ENCODE data around the gene SRGAP3.

The SRGAP3 gene

DNA sequence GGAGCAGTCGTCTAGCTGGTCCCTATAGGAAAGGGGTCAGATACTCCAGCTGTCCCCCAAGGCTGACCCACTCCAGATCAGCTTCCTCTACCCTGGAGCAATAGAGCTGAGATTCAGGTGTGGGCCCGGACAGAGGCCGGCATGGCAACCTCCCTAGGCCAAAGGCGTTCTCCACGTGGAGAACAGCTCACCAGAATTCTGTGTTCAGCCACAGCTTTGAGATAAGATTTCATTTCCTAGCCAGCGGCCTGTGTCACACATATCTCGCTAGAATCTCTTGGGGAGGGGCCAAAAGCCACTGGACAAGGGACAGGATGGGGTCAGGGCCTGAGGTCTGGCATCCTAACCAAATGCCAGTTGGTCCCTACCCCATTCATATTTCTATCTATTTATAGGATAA lies 20.1 kb downstream of the SRGAP3 start:
- in situ Hi-C loops (cut with MboI; ENCODE audit: low sequenced_read_pairs), result no loop called here

DNA sequence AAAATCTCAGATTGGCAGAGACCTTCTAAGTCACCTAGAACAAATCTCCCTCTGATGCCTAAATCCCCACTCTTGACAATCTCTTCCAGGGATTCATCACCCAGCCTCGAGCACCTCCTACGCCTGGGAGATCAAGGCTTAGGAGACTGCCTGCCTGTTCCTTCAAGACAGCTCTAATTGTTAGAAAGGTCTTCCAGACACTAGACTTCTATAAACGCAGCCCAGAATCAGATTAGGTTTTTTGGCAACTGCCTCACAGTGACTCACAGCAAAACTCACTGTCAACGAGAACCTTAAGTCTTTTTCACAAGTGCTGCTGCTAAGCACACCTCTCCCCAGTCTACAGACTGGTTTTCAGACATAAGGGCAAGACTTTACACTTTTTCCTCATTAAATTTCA lies 23.1 kb downstream of the SRGAP3 start:
- in situ Hi-C loops (cut with MboI; ENCODE audit: low sequenced_read_pairs), result no loop called here

DNA sequence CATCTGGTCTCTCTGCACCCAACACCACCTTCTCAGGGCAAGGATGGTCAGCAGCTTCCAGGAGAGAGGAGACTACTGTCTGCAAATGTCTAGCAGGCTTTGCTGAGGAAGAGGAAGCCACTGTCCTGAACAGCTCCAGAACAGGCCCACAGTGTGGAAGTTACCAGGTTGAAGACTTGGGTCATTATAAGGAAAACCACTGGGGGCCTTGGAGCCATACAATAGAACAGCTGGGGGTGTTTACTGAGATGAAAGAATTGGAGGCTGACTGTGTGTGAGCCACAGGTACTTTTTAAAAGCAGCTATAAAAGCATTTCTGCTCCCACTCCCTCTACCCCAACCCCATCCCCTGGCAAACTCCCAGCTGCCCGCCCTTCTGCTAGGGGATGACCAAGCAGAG lies 24.2 kb downstream of the SRGAP3 start:
- in situ Hi-C loops (cut with MboI; ENCODE audit: low sequenced_read_pairs), result no loop called here

DNA sequence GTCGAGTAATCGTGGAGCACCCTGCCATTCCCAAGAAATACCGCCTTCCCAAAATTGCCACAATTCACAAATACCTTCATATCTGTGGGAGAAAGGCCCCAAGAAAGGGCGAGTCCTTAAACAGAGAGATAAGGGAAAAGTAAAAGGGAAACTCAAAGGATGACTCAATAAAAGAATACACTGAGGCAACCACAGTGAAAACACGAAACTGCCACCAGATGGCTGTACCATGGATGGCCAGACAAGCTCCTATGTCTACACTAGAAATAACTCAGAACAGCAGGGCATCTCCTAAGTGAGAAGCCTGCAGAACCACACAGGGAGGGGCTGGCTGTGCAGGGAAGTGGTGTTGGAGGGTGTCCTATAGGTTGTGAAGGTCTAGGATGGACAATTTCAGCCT lies 25.0 kb downstream of the SRGAP3 start:
- in situ Hi-C loops (cut with MboI; ENCODE audit: low sequenced_read_pairs), result no loop called here

DNA sequence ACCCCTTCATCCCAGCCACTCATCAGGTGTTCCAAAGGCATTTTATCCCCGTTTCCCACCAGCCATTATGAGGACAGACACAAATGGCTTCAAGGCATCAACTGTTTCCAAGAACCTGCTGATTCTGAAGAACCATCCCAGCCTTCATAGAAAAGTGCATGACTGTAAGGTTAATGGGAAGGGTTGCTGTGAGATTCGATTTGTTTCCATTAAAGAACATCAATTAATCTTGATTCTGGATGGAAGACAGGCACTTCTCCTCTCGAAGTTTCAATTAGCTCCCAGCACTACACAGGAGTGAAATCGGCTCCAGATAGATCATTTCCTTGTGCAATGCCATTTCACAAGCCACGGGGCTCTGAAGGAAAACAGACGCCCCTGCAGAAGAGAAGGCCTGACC lies 25.8 kb downstream of the SRGAP3 start:
- in situ Hi-C loops (cut with MboI; ENCODE audit: low sequenced_read_pairs), result no loop called here

DNA sequence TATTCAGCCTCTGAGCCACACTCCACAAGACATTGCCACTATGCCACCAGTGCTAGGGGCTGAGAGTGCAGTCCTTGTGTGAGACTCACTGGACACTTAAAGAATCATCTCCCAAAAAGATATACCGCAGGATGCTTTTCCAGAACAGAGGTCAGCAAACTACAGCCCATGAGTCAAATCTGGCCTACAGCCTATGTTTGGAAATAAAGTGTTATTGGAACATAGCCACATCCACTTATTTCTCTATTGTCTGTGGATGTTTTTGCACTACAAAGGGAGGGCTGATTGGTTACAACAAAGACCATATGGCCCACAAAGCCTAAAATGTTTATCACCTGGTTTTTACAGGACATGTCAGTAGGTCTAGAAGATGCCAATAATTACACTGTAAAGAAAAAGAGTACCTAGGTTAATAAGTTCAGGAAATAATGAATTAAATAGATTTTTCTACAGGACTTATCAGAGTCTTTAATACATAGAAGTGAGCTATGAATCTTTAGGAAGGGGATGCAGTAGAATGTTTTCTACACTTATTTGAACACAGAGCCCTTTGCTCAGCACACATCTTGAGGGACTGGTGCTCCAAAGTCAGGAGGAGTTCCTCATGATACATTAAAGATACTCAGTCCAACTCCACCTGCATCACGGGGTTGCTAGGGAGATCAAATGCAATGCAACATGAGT lies 26.3 kb downstream of the SRGAP3 start:
- in situ Hi-C loops (cut with MboI; ENCODE audit: low sequenced_read_pairs), result no loop called here

DNA sequence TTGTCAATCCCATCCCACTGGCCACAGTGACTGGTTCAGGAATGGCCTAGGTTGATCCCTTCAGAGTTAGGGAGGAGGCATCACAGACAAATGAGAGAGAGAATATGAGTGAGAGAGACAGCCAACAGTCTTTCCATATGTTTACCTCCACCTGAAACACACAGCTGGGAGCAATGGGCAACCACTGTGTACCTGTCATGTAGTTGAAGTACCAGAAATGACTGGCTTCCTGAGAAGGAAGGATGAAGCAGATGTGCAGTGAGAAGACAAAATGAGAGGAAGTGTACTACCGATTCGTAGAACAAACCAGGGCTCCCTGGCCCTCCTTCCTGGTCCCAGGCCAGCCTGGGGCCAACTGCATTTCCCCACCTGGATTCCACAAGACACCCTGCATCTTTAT lies 27.4 kb downstream of the SRGAP3 start:
- in situ Hi-C loops (cut with MboI; ENCODE audit: low sequenced_read_pairs), result no loop called here

DNA sequence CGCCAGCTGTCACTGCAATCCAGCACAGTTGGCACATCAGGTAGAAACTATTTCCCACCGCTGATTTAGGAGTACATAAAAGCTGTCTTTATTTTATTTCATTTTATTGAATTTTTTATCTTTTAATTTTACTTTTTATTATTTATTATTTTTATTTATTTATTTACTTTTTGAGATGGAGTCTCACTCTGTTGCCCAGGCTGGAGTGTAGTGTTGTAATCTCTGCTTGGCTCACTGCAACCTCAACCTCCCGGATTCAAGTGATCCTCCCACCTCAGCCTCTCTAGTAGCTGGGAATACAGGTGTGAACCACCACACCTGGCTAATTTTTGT lies 31.0 kb downstream of the SRGAP3 start:
- in situ Hi-C loops (cut with MboI; ENCODE audit: low sequenced_read_pairs), result no loop called here

DNA sequence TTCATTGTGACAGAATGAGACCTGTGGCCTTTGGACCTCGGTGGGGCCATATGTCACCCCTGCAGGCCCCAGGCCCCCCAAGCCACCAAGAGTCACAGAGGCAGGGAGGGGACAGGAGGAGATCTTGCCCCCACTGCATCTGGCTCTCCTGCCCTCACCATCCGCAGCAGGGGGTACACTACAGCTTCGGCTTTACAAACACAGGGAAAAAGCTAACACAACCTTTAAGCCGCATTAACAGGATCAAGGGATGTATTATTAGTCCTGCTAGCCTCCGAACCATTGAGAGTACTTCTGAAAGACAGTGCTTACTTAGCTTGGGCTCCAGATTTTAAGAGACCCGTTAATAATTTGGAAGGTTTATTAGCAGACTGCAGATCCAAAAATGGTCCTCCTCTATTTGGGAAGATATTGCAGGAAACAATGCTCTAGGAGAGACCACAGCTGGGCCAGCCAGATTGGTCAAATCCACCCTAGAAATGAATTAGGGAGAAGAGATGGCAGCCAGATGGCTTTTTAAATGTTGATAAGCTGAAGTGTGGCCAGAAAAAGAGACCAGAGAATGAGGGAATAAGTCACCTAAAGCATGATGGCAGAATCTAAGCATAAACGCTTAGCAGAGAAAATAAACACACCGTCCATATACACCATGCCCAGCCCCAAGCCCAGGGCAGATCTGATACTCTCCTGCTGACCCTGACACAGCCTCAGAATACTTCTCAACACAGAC lies 31.5 kb downstream of the SRGAP3 start:
- in situ Hi-C loops (cut with MboI; ENCODE audit: low sequenced_read_pairs), result no loop called here

DNA sequence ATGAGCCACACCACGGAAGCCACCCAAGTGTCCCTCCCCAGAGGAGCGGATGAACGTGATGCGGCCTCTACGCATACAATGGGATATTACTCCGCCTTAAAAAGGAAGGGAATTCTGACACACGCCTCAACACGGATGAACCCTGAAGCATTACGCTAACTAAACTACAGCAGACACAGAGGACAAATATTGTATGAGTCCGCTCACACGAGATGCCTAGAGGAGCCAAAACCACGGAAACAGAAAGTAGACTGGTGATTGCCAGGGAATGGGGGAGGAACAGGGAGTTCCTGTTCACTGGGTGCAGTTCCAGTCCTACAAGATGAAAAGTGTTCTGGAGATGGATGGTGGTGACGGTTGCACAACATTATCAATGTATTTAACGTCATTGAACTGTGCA lies 32.7 kb downstream of the SRGAP3 start:
- in situ Hi-C loops (cut with MboI; ENCODE audit: low sequenced_read_pairs), result no loop called here

DNA sequence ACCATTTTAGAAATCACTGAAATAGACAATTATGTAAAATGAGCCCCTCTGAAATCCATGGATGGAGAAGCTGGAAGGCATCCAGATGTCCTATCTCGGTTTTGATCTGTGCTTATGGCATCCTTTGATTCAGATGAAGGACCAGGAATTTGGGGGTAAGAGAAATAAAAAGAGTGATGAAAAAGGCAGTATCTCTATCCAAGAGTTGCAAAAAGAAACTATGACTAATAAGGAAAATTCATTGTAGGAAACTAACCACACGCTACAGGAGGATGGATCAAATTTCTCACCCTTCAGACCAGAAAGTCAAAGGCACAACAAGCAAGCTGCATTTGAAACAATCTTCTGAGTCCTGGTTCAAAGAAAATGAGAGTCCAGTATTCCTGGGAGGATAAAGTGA lies 34.8 kb downstream of the SRGAP3 start:
- in situ Hi-C loops (cut with MboI; ENCODE audit: low sequenced_read_pairs), result no loop called here

DNA sequence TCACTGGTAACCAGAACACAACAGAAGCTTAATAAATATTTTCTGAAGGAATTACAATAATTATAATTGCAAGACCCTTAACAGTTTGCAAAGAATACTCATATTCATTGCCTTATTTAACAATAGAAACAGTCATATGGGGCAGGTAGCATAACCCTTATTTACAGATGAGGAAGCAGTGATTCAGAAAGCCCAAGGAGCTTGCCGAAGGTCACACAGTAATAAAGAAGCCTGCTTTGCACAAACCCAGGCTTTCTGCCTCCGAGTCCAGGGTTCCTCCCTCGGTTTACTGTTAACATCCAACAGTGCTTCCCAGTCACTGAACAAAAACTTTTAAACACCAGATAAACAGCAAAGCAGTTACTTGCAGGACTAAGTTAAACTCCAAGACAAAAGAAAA lies 35.3 kb downstream of the SRGAP3 start:
- in situ Hi-C loops (cut with MboI; ENCODE audit: low sequenced_read_pairs), result no loop called here

DNA sequence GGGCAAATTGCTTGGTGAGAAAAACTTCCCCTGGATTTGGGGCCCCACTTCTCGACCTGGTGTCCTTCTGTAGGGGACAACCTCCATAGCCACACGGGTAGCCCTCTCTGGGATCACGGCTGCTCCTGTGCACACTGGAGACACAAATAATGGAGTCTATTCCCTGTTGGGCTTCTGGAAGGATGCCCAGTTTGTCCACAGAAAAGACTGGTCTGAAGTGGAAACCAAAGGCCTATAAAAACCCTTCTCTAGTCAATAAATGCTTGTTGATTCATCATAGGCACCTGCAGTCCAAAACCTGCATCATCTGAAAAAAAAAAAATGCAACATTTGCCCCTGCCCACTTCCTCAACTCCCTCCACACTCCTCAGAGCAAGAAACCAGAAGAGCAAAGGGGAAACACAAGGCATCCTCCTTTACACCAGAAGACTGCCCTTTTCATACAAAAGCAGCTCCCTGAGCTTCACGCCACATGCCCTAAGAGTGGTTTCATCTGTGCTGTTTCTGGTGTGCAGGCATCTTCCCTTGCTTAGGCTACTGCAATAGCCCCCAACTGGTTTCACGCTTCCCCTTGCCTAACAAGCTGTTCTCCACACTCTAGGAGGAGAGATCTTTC lies 36.3 kb downstream of the SRGAP3 start:
- in situ Hi-C loops (cut with MboI; ENCODE audit: low sequenced_read_pairs), result no loop called here

DNA sequence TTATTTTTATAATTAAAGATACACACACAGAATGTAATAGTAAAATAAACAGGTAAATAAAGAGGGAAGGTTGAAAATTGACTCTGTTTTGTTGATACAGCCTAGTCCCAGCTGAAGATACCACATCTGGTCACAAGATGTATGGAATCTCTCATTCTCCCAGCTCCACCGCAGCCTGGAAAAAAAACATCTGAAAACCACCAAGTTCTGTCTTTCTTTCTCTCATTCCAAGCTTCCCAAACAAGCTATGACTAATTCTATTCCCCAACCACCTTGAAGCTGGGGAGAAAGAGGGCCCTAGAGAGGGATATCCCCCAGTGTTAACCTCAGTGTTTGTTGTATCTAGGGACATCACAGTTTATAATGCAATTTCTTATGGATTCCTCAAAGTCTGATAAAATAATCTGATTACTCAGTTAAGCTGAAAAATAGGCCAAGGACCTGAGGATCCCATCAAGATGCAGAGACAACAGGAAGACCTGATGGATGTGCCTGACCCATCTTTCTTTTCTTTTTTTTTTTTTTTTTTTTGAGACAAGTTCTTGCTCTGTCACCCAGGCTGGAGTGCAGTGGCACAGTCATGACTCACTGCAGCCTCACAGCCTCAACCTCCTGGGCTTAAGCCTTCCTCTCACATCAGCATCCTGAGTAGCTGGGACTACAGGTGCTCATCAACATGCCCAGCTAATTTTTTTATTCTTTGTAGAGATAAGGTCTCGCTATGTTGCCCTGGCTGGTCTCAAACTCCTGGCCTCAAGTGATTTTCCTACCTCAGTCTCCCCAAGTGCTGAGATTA lies 38.1 kb downstream of the SRGAP3 start:
- in situ Hi-C loops (cut with MboI; ENCODE audit: low sequenced_read_pairs), result no loop called here

DNA sequence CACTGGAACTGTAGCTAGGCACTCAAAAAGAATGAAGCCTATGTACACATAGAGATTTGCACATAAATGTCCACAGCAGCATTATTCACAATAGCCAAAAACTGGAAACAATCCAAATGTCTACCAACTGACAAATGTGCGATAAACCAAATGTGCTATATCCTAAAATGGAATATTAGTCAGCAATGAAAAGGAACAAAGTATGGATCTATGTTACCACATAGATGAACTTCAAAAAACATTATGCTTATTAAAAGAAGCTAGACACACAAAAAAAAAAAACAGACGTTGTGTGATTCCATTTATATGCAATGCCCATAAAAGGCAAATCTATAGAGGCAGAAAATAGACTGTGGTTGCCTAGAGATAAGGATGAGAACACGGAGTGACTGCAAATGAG lies 39.7 kb downstream of the SRGAP3 start:
- in situ Hi-C loops (cut with MboI; ENCODE audit: low sequenced_read_pairs), result no loop called here

DNA sequence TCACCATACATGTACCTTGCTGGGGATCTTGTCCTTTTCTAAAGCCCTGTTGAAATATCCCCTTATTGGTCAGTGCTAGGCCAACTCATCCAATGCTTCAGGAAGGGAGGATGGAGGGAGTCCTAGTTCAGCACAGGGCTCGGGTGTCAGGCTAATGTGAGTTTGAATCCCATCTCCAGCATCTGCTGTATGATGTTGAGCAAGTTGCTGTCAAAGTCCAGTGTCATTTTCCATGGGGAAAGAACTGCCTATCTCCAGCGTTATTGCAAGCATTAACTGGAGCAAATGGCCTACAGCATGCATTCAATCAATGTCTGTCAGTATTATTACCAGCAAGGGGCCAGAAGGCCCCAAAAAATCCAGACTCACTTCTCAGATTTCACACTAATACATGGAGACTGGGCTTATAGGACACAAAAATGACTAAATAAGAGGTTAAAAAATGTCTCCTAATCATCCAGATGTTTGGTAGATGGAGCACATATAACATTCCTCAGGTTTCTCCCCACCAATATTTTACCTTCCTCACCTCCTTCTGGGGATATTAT lies 40.8 kb downstream of the SRGAP3 start:
- in situ Hi-C loops (cut with MboI; ENCODE audit: low sequenced_read_pairs), result no loop called here

DNA sequence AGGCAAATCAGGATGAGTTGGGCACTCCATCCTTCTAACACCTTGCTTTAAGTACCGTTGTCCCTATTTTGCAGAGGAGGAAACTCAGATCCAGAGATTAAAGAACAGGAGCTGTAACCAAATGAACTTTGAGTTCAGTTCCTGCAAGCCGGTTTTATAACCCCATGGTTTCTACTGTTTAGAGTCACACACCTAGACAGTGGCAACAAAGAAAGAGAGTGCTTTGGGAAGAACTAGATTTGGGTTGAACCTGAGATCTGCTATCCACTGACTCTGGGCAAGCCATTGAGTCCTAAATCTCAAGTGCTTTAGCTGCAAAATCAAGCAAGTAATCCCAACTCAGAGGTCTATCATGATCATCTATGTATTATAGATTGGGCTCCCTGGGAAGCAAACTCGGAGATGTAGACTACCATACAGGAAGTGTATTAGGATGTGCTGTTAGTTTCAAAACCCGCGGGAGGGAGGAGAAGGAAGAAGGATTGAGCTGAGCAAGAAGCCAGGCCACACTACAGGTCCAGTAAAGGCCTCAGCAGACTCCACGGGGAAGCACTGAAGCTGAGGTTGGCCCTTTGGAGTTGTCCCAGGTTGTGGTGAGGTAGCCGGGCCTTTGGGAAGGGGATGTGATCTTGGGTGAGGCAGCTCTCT lies 42.2 kb downstream of the SRGAP3 start:
- in situ Hi-C loops (cut with MboI; ENCODE audit: low sequenced_read_pairs), result no loop called here

DNA sequence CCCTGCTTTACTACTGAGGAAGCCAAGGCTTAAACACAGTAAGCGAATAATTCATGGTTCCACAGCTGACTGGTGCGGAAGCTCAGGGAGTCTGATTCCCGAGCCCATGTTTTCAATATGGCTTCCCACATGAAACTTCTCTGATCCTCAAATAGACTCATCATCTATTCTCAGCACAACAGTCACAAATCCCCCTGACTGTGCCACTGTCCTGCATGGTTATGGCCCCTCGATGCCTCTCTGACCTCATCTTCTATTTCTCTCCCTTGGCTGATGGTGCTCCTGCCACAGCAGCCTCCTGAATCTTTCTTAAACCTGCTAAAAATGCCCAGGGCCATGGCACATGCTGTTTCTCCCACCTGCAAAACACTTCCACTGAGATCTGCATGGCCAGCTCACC lies 43.2 kb downstream of the SRGAP3 start:
- in situ Hi-C loops (cut with MboI; ENCODE audit: low sequenced_read_pairs), result no loop called here

DNA sequence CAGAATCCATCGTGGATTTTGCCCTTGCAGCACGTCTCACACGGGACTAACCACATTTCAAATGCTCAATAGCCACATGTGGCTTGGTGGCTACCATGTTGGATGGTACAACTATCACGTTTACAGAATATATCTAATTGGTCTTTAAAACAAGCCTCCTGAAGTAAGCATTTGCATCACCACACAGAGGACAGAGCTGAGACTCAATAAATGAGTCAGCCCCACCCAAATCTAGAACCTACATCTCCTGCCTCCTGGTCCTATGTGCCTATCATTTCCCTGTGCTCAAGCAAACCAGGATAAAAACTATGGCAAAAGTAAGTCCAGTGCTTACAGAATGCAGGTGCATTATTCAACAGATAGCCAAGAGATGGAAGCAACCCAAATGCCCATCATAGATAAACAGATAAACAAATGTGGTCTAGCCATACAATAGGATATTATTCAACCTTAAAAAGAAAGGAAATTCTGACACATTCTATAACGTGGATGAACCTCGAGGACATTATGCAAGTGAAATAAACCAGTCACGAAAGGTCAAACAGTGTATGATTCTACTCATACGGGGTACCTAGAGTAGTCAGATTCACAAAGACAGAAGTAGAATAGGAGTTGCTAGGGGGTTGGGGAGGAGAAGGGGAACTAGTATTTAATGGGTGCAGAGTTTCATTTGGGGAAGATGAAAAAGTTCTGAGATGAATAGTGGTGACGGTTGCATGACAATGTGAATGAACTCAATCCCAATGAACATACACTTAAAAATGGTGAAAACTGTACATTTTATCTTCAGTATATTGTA lies 43.9 kb downstream of the SRGAP3 start:
- in situ Hi-C loops (cut with MboI; ENCODE audit: low sequenced_read_pairs), result no loop called here
